ENCODE results near the gene SH2B2. TPM values are rescaled to one million over a fixed set of nuclear protein-coding genes. Genes with fewer than 3 reads are reported as not detected.

SH2B2 gene
- total and polyA plus RNA-seq, 2 experiments from 2014 or later: 5.6 to 21.9 TPM

DNA sequence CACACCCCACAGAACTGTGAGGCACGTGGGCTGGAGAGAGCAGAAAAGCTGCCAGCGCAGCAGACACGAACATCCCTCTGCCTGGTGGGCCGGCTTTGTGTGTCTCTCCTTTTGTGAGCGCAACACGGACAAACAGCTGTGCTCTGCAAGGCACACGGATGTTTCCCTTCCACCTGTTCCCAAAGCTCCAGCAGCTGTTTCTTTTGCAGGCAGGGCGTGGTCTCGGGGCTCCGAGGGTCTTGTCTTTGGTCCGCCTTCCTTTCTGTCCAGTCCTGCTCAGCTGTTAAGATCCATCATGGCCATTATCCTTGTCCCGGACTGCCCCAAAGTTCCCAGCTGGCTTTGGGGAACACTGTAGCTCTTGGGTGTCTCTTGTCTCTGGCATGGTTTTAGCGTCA lies 32.7 kb upstream of the SH2B2 start (continued):
- TF ChIP-seq, protein P1, sequence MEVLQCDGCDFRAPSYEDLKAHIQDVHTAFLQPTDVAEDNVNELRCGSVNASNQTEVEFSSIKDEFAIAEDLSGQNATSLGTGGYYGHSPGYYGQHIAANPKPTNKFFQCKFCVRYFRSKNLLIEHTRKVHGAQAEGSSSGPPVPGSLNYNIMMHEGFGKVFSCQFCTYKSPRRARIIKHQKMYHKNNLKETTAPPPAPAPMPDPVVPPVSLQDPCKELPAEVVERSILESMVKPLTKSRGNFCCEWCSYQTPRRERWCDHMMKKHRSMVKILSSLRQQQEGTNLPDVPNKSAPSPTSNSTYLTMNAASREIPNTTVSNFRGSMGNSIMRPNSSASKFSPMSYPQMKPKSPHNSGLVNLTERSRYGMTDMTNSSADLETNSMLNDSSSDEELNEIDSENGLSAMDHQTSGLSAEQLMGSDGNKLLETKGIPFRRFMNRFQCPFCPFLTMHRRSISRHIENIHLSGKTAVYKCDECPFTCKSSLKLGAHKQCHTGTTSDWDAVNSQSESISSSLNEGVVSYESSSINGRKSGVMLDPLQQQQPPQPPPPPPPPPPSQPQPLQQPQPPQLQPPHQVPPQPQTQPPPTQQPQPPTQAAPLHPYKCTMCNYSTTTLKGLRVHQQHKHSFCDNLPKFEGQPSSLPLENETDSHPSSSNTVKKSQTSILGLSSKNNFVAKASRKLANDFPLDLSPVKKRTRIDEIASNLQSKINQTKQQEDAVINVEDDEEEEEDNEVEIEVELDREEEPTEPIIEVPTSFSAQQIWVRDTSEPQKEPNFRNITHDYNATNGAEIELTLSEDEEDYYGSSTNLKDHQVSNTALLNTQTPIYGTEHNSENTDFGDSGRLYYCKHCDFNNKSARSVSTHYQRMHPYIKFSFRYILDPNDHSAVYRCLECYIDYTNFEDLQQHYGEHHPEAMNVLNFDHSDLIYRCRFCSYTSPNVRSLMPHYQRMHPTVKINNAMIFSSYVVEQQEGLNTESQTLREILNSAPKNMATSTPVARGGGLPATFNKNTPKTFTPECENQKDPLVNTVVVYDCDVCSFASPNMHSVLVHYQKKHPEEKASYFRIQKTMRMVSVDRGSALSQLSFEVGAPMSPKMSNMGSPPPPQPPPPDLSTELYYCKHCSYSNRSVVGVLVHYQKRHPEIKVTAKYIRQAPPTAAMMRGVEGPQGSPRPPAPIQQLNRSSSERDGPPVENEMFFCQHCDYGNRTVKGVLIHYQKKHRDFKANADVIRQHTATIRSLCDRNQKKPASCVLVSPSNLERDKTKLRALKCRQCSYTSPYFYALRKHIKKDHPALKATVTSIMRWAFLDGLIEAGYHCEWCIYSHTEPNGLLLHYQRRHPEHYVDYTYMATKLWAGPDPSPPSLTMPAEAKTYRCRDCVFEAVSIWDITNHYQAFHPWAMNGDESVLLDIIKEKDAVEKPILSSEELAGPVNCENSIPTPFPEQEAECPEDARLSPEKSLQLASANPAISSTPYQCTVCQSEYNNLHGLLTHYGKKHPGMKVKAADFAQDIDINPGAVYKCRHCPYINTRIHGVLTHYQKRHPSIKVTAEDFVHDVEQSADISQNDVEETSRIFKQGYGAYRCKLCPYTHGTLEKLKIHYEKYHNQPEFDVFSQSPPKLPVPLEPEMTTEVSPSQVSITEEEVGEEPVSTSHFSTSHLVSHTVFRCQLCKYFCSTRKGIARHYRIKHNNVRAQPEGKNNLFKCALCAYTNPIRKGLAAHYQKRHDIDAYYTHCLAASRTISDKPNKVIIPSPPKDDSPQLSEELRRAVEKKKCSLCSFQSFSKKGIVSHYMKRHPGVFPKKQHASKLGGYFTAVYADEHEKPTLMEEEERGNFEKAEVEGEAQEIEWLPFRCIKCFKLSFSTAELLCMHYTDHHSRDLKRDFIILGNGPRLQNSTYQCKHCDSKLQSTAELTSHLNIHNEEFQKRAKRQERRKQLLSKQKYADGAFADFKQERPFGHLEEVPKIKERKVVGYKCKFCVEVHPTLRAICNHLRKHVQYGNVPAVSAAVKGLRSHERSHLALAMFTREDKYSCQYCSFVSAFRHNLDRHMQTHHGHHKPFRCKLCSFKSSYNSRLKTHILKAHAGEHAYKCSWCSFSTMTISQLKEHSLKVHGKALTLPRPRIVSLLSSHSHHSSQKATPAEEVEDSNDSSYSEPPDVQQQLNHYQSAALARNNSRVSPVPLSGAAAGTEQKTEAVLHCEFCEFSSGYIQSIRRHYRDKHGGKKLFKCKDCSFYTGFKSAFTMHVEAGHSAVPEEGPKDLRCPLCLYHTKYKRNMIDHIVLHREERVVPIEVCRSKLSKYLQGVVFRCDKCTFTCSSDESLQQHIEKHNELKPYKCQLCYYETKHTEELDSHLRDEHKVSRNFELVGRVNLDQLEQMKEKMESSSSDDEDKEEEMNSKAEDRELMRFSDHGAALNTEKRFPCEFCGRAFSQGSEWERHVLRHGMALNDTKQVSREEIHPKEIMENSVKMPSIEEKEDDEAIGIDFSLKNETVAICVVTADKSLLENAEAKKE (CRISPR knock-in tag; IDR thresholded peaks at IDR 0.05): no peak
- TF ChIP-seq ZNF114 (CRISPR knock-in tag; IDR thresholded peaks at IDR 0.05) (no peak), CREB1 (CRISPR knock-in tag; IDR thresholded peaks at IDR 0.05; ENCODE audit: low read depth) (no peak), ZNF331 (CRISPR knock-in tag; IDR thresholded peaks at IDR 0.05; ENCODE audit: low read depth) (no peak), JUNB (IDR thresholded peaks at IDR 0.05; ENCODE audit: unreplicated experiment) (no peak), NANOG (IDR thresholded peaks at IDR 0.05; ENCODE audit: borderline replicate concordance) (no peak), STAT1 (IDR thresholded peaks at IDR 0.05; ENCODE audit: unreplicated experiment) (no peak), EZH2 (IDR thresholded peaks at IDR 0.05; ENCODE audit: low read depth, unreplicated experiment) (no peak), EZH2phosphoT487 (IDR thresholded peaks at IDR 0.05; ENCODE audit: unreplicated experiment) (no peak)
- TF ChIP-seq, protein P2, sequence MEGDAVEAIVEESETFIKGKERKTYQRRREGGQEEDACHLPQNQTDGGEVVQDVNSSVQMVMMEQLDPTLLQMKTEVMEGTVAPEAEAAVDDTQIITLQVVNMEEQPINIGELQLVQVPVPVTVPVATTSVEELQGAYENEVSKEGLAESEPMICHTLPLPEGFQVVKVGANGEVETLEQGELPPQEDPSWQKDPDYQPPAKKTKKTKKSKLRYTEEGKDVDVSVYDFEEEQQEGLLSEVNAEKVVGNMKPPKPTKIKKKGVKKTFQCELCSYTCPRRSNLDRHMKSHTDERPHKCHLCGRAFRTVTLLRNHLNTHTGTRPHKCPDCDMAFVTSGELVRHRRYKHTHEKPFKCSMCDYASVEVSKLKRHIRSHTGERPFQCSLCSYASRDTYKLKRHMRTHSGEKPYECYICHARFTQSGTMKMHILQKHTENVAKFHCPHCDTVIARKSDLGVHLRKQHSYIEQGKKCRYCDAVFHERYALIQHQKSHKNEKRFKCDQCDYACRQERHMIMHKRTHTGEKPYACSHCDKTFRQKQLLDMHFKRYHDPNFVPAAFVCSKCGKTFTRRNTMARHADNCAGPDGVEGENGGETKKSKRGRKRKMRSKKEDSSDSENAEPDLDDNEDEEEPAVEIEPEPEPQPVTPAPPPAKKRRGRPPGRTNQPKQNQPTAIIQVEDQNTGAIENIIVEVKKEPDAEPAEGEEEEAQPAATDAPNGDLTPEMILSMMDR (conservative IDR thresholded peaks at IDR 0.05; ENCODE audit: low read depth in 2 of 2): no peak

All from GM23338 (cell line).